KBM-7 (cell line): ENCODE data around the gene SH3BP5.

ENCODE experiments used
- DNase-seq: peaks from one replicate; pipeline ENCODE4 v3.0.0-alpha.2; 2015
- in situ Hi-C: fragments of 300-500 bp; cut with MboI; formaldehyde crosslinking; loops from 2 replicates; pipeline ENCODE4 v1.14.3; 2020; ENCODE audit warnings: low sequenced_read_pairs, low pct_unique_long_range_greater_than_20kb, mixed read lengths

Gene SH3BP5

DNA sequence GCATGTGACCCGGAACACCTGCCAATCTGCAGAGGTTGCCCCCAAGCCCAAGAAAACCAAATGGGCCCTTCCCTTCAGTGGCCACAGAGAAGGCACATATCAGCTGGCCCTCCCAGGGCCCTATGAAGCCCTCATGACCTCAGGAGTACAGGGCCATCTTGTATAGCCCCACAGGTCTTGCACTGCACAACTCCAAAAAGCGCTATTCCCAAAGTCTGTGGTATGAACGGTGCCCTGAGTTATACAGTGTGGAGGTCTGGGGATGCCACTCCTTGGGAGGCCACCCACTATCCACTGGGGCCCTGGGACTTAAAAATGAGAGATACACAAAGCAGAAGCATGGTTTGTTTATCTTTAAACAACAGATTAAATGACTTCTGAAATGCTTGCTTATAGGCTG is 64.9 kb downstream of the SH3BP5 start:
- in situ Hi-C loops, result loop anchor here (10.0 kb wide), 1 partner anchor 117 kb away; no protein-coding TSS in a partner anchor
- DNase-seq, result no peak

DNA sequence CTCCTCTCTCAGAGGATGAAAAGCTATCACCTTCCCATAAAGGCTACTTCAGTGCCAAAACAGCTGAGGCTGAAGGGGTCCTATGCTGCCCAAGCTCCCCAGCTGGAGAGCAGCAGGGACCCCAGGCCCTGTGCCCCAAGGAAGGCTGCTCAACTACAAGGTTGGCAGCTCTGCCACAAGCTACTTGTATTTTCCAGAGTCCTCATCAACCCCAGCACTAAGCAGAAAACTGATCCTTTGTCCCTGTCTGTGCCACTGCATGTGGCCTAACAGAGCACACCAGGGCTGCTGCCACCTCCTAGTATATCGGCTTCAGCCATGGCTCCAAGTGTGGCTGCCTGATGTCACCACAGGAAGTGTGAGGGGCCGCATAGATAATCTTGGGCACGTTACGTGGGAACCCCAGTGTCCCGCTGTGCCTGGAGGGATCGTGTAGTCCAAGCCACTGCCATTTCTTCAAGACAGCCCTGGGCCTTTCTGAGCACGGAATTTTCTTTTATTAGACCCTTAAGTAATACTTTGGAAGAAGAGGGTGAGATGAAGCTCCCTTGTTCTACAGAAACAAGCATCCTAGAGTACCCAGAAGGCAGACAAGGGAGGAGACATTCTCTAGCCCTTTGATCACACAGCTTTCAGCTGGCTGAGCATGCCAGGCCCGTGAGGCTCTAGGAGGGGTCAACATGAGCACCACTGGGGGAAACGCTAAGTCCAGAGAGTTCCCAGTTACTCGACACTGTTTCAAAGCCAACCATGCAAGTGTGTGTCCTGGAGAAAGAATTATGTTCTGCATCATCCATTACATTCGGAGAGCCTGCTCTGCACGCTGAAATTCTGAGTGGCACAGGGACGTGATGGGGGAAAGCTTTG is 65.6 kb downstream of the SH3BP5 start:
- in situ Hi-C loops, result loop anchor here (10.0 kb wide), 1 partner anchor 118 kb away; no protein-coding TSS in a partner anchor

DNA sequence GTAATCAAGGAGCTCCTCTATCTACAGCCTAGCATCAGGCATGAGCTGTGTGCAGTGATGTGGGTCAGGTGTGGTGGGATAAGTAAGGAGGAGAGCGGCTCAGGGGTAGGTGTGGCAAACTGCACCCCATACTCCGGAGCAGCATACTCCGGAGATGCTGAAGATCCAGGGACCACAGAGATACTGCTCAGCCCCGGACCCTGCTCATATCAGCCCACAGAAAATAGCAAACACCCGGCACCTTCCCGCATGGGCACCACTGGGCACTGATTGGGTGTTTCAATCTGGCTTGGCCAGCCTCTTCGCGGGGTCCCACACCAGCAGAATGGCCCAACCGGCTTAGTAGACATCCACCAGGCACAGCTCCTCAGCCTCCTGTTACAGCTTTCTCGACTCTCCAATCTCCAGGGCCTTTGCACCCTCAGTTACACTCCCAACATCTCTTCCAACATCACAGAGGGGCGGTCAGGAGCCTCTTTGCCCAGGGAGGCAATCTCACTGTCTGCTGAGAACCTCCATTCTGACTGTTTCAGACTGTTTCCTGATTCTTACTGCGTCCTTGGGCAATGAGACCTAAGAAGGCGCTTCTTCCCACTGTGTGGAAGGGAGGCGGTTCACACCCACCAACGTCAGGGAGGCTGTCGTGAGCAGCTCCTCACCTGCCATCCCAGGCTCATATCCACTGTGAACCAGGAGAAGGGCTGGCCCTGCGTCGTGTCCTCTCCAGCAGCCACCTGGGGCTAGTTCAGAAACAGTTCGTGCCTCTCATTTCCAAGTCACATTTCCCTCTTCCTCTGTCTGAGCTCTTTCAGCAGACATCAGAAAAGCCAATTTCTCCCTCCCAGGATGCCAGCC is 66.5 kb downstream of the SH3BP5 start:
- in situ Hi-C loops, result loop anchor here (10.0 kb wide), 1 partner anchor 119 kb away; no protein-coding TSS in a partner anchor
- DNase-seq, result no peak

More for the DNA sequence above, 65.6 kb downstream of the SH3BP5 start:
- no peak for DNase-seq

DNA sequence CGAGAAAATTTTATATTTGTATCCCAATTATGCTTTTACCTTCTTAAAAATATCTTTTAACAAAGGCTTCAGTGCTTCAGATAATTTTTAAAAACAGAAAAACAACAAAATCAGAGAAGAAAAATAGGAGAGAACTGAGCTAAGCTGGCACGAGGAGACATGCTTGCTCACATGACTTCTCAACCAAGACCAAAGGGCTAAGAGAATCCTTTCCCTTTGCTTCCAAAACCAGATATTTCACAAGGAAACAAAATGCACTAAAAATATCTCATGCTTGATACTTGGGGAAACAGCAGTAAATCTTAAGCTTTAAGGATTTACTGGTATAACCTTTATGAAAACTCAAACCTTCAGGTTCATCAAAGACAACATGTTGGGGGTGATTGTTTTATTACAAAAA is 67.9 kb downstream of the SH3BP5 start:
- in situ Hi-C loops, result loop anchor here (10.0 kb wide), 1 partner anchor 120 kb away; no protein-coding TSS in a partner anchor
- DNase-seq, result no peak

DNA sequence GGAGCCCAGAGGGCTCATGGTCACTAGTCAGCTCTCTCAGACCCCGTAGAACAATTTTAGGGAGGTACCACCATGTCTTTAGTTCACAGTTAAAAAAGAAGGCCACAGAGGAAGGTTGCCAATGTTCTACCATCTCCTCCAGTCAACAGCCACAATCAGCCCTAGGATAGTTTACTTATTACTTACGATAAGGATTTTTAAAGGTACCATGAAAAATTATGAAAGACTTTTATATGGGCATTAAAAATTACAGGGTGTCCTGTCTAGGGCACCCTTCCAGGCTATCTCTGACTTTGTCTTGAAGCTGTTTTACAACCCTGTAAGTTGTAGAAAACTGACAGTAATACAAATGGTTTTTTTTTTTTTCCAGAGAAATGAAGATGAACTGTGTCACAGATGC is 68.5 kb downstream of the SH3BP5 start:
- in situ Hi-C loops, result loop anchor here (10.0 kb wide), 1 partner anchor 121 kb away; no protein-coding TSS in a partner anchor

DNA sequence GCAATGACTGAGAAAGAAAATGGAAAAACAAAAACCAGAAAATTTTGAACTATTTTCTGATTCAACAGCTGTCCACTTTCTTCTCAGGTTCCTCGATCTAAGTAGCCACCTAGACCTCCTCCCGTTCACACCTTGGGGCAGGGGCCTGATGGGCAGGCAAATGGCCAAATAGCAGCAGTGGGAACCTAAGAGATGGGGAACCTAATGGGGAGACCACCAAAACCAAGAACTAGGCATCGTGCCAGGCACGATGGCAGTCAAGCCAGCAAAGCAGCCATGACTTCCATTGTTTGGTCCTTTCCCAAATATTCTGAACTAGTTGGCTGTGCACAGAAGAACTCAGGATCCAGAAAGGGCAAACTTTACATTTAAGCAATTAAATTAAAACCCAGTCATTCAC is 69.3 kb downstream of the SH3BP5 start:
- DNase-seq, result no peak
- in situ Hi-C loops, result loop anchor here (10.0 kb wide), 1 partner anchor 122 kb away; no protein-coding TSS in a partner anchor

More for the DNA sequence above, 68.5 kb downstream of the SH3BP5 start:
- DNase-seq, result no peak

DNA sequence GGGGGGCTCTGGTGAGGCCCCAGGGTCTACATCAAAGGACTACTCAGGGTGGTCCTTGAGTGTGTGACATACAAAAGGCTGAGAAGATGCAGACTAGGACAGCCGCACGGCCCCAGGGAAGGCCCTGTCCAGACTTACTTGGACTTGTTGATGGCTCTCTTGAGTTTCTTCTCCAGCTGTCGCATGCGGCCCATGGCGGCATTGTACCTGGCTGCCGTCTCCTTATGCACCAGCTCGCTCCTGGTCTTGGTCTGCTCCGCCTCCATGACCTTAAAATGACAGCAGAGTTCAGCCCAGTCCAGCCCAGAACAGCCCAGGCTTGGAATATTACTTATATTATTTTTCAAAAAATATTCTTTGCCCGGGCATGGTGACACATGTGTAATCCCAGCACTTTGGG is 70.4 kb downstream of the SH3BP5 start:
- in situ Hi-C loops, result loop anchor here (10.0 kb wide), 1 partner anchor 123 kb away; no protein-coding TSS in a partner anchor
- DNase-seq, result no peak

DNA sequence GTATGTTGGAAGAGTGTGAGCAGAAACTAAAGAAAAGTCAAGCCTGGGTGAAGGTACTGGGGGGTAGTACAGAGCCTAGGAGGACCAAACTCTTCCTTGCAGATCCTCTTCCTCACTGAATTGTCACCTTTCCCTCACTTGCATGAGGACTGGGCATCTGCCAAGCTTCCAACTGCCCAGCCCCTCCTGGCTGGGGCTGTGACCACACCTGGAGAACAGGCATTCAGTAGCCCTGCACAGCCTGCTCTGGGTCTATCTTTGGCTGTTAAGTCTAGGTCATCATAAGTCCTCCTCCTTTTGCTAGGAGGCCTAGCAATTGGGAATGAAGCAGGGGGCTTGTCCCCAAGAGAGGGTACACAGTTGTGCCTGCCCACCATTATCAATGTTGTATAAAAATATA is 71.1 kb downstream of the SH3BP5 start:
- in situ Hi-C loops, result loop anchor here (10.0 kb wide), 1 partner anchor 124 kb away; no protein-coding TSS in a partner anchor
- DNase-seq, result no peak

DNA sequence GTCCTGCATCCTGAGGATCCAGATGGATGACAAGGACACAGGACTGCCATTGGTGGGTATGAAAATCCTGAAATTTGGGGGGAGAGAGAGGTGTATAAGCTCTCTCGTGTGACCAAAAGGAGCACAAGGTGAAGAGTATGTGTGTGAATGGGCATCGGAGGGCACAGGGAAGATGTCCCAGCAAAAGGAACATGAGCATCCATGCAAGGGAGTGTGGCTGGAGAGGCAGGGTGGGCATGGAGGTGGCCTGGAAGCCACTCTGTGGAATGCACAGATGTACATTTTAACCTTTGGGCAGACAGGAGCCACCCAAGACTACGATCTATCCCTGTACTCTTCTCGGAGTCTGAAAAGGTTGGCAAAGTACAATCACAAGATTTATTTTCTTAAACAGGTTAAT is 71.9 kb downstream of the SH3BP5 start:
- DNase-seq, result no peak
- in situ Hi-C loops, result loop anchor here (10.0 kb wide), 1 partner anchor 124 kb away; no protein-coding TSS in a partner anchor

DNA sequence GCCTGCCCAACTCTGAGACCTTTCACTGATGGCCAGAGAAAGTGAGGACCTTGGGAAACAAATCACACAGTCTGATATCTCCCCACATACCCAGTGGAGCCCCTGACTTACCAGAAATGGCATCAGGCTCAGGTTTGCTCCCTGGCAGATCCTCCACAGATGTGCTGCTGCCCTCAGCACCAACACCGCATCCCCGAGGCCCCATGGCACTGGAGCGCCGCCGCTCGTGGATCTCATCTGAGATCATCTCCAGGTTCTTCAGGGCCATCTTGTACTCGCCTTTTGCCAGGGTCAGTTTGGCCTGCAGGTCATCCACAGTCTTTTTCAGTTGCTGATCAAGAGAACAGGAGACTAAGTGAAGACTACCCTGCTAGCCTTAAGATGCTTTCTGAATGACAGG is 73.7 kb downstream of the SH3BP5 start:
- DNase-seq, result no peak
- in situ Hi-C loops, result no loop called here

DNA sequence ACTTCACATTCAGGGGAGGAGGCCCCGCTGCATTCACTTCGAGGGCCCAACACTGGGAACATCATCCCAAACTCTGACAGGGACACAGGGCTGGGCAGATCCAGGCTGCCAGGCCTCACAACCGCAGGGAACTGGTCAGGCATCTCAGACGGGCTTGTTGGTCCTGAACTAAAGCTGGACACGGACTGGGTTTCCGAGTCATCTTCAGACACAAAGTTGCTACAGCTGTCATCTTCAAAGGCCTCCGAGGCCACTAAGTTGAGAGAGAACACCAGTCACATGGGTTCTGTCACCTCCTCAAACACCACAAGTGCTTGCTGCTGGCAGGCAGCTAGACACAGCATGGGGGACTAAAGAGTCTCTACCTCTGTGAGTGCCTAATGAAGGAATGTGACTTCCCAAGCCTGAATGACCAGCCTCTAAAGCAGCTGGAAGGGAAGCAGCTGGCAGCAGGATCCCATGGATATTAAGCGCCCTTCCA is 75.5 kb downstream of the SH3BP5 start:
- in situ Hi-C loops, result no loop called here
- DNase-seq, result no peak

DNA sequence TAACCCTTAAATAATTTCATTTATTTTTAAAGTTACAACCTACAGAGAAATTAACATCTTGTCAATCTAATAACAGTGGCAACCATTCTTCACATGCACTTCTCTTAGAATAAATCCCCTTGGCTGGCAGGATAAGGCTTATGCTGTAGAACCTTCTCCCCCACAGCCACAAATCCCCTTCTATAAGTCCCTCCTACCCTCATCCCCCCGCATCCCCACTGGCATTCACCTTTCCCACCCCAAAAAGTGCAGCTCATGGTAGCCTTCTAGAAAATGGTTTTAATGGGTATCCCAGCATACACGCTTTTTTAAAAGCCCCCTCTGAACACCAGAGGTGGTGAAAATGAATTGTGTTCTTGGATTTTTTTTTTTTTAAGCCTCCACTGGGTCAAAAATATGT is 77.2 kb downstream of the SH3BP5 start:
- in situ Hi-C loops, result no loop called here
- DNase-seq, result no peak

DNA sequence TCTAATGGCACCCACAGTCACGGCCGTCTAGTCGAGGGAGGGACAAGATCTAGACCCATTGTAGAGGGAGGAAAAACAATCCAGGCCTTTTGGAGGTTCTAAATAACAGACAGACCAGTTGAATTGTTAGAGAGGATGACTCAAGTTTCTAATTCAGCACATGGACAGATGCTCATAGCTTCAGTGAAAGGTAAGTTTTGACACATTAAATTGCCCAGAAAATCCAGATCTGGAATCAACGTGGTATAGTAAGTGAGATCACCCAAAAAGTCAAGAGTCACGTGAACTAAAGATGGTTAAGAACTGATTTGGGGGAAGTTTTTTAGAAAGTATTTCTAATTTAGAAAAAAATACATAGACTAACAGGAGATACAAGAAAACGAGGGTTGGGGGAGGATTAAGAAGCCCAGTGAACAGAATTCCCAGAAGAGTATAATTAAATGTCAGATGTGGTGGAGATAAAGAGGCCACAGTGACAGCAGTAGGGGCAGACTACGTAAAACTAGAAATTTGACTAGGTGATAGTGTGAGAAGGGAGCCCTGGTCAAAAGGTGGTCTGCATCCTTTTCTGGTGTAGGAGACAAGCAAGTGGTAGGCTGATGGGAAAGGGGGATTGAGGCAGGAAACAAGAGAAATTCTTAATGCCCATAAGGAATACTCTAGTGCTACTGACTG is 79.2 kb downstream of the SH3BP5 start:
- DNase-seq, result no peak
- in situ Hi-C loops, result no loop called here

DNA sequence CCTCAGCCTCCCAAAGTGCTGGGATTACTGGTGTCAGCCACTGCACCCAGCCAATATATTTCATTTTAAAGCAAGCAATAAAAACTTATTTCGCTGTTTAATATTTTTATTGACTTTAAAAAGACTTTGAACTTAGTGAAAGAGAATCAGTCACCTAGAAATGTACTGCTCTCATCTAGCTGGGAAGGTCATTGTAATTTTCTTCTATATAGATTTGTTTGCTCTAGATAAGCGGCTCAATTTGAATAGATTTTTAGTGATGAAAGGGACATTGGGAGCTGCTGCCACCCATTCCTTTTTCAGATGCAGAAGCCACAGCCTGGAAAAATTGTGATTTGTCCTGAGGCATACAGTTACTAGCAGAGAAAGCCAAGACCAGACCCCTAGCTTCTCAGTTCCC is 86.2 kb downstream of the SH3BP5 start:
- DNase-seq, result no peak
- in situ Hi-C loops, result no loop called here

DNA sequence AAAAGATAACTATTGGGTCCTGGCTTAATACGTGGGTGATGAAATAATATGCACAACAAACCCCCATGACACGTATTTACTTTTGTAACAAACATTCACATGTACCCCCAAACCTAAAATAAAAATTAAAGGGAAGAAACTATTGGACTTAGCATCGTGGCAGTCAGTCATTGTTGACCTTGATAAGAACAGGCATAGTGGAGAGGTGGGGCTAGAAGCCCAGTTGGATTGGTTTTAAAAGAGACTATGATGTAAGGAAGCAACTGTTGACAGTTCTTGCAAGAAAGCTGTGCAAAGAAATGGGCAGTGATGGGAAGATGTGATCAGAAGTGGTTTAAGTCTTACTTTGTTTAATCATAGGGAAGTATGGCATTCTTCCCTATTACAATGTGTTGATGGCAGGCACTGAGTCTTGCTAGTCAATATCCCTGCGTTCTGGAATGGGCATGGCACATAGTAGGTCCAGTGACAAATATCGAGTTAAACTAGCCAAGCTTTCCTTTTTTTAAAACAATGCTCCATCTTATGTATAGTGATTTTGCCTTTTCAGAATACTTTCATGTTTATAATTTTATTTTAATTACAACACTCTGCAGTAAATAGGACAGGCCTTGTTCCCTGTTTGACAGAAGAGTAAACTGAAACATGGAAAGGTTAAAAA is 88.4 kb downstream of the SH3BP5 start:
- in situ Hi-C loops, result no loop called here
- DNase-seq, result no peak

DNA sequence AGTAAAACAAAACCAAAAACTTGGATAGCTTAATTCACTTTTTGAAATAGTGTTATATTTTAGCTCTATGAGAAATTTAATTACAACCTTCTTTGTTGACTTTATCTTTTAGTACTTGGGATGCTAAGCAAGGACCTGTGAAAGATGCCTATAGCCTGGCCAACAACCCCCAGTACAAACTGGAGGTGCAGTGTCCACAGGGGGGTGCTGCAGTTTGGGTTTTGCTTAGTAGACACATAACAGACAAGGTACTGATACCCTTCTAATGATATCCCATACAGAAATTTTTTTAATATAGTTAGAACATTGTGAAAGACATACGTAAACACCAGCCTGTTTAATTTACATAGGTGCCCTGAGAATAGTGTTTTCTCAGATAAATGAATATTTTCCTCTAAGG is 91.0 kb downstream of the SH3BP5 start:
- DNase-seq, result peak; percentile 45
- in situ Hi-C loops, result no loop called here

DNA sequence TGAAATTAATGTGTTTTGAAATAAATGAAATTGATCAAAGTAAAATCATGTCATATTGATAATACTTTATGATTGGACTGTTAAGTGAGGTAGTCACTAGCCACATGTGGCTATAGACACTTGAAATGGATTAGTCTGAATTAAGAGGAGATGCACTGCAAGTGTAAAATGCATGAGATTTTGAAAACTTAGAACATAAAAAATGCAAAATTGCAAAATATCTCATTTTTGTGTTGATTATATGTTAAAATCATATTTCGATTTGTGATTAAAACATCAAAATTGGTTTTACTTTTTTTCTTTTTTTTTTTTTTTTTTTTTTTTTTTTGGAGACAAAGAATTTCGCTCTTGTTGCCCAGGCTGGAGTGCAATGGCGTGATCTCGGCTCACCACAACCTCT is 103.1 kb downstream of the SH3BP5 start:
- DNase-seq, result no peak
- in situ Hi-C loops, result no loop called here

DNA sequence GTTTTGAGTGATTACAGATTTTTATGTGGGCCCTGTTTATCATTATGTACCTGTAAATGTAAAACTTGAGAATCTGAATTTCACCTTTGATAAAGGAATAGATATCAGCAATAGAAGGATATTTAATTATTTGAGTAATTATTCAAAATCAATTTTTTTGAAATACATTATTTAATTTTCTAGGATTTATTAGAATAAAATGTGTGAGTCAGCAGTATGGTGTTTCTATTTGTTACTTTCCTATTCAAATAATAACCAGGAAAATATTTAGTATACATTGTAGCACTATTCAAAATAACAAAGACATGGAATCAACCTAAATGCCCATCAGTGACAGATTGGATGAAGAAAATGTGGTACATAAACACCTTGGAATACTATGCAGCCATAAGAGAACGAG is 104.2 kb downstream of the SH3BP5 start:
- in situ Hi-C loops, result no loop called here
- DNase-seq, result no peak
